GM18519 (cell line): ENCODE results near the gene ITGA11.

Experiments used
- ATAC-seq: cut with Tn5 transposase; IDR thresholded peaks from one replicate; pipeline ENCODE4 v1.9.1; 2021; ENCODE audit warnings: mild to moderate bottlenecking, moderate library complexity; ENCODE audit not compliant: unreplicated experiment, low FRiP score

The ITGA11 gene

GRCh38 chr15:68379058-68379758 is 52.8 kb downstream of the ITGA11 start:
- ATAC-seq: no peak

- no peak for ATAC-seq
These were observed 53.4 kb downstream of the ITGA11 start for GRCh38 chr15:68378595-68378994.

- ATAC-seq: no peak
These were observed 54.2 kb downstream of the ITGA11 start for GRCh38 chr15:68377766-68378165.

GRCh38 chr15:68376447-68377060 is 55.4 kb downstream of the ITGA11 start:
- no peak for ATAC-seq

- ATAC-seq: no peak
These were observed 56.2 kb downstream of the ITGA11 start for GRCh38 chr15:68375716-68376220.

GRCh38 chr15:68375191-68375631 is 56.8 kb downstream of the ITGA11 start:
- ATAC-seq: no peak

GRCh38 chr15:68374168-68374745 is 57.7 kb downstream of the ITGA11 start:
- no peak for ATAC-seq

GRCh38 chr15:68373028-68373427 is 58.9 kb downstream of the ITGA11 start:
- ATAC-seq: no peak

- ATAC-seq: no peak
These were observed 59.6 kb downstream of the ITGA11 start for GRCh38 chr15:68372291-68372811.

- ATAC-seq: no peak
These were observed 60.1 kb downstream of the ITGA11 start for GRCh38 chr15:68371851-68372250.

- no peak for ATAC-seq
These were observed 60.8 kb downstream of the ITGA11 start for GRCh38 chr15:68371160-68371559.

- no peak for ATAC-seq
These were observed 61.2 kb downstream of the ITGA11 start for GRCh38 chr15:68370768-68371151.

- ATAC-seq: no peak
These were observed 61.8 kb downstream of the ITGA11 start for GRCh38 chr15:68369931-68370767.

GRCh38 chr15:68368731-68369435 is 63.1 kb downstream of the ITGA11 start:
- no peak for ATAC-seq

GRCh38 chr15:68367992-68368391 is 64.0 kb downstream of the ITGA11 start:
- no peak for ATAC-seq

GRCh38 chr15:68367226-68367625 is 64.7 kb downstream of the ITGA11 start:
- no peak for ATAC-seq

GRCh38 chr15:68366314-68366713 is 65.6 kb downstream of the ITGA11 start:
- no peak for ATAC-seq

GRCh38 chr15:68365770-68366169 is 66.2 kb downstream of the ITGA11 start:
- no peak for ATAC-seq

GRCh38 chr15:68365140-68365745 is 66.7 kb downstream of the ITGA11 start:
- ATAC-seq: no peak

GRCh38 chr15:68364660-68365035 is 67.3 kb downstream of the ITGA11 start:
- ATAC-seq: no peak
